DND-41 (cell line): ENCODE data around the gene TSPAN5.

ENCODE experiments used
- ATAC-seq: fragments of 200-7000 bp; cut with Tn5 transposase; 3 replicates; pipeline ENCODE4 v1.9.1; 2021; ENCODE audit warnings: low read depth; ENCODE audit not compliant: insufficient read depth
- DNase-seq: peaks from one replicate; pipeline ENCODE4 v3.0.0-alpha.2; 2020
- H2AFZ ChIP-seq: 2 replicates; pipeline ENCODE4 v1.6.0; 2012; ENCODE audit warnings: low read depth, low read length
- H3K27ac ChIP-seq: 2 replicates; pipeline ENCODE4 v1.5.1; 2012; ENCODE audit warnings: low read length, inconsistent platforms
- H3K27me3 ChIP-seq: fragments of 200-600 bp; sonication (generic); 2 replicates; pipeline ENCODE4 v1.6.0; 2012; ENCODE audit warnings: low read length, mild to moderate bottlenecking, inconsistent platforms; ENCODE audit not compliant: insufficient read depth, poor library complexity
- H3K36me3 ChIP-seq: 2 replicates; pipeline ENCODE4 v1.5.1; 2012; ENCODE audit warnings: low read length, inconsistent platforms; ENCODE audit not compliant: insufficient read depth
- H3K4me1 ChIP-seq: 2 replicates; pipeline ENCODE4 v1.5.1; 2012; ENCODE audit warnings: mild to moderate bottlenecking, low read length; ENCODE audit not compliant: insufficient read depth
- H3K4me2 ChIP-seq: 2 replicates; pipeline ENCODE4 v1.6.0; 2012; ENCODE audit warnings: mild to moderate bottlenecking, moderate library complexity, low read length, inconsistent platforms; ENCODE audit not compliant: insufficient read depth
- H3K4me3 ChIP-seq, 2 experiments: fragments of 200-600 bp in 1 of 2; shearing (Covaris generic) in 1 of 2; 2 replicates each; pipeline ENCODE4 v1.5.1; 2012 to 2016; ENCODE audit warnings: inconsistent platforms in 2 of 2, low read length in 2 of 2, mild to moderate bottlenecking in 2 of 2, low read depth in 1 of 2, moderate library complexity in 1 of 2
- H3K79me2 ChIP-seq: 2 replicates; pipeline ENCODE4 v1.6.0; 2012; ENCODE audit warnings: low read length, inconsistent platforms; ENCODE audit not compliant: insufficient read depth
- H3K9ac ChIP-seq: 2 replicates; pipeline ENCODE4 v1.6.0; 2012; ENCODE audit warnings: low read depth, mild to moderate bottlenecking, inconsistent platforms, low read length, moderate library complexity
- H3K9me3 ChIP-seq: 2 replicates; pipeline ENCODE4 v1.5.1; 2012; ENCODE audit warnings: low read length, moderate library complexity, mild to moderate bottlenecking, inconsistent platforms; ENCODE audit not compliant: insufficient read depth, severe bottlenecking
- H4K20me1 ChIP-seq: 2 replicates; pipeline ENCODE4 v1.6.0; 2012; ENCODE audit warnings: low read length; ENCODE audit not compliant: insufficient read depth
- CTCF ChIP-seq: IDR thresholded peaks from 2 replicates; pipeline ENCODE4 v1.5.1; 2012; ENCODE audit warnings: borderline replicate concordance, low read length, moderate library complexity, mild to moderate bottlenecking; ENCODE audit not compliant: poor library complexity, severe bottlenecking; ENCODE audit errors: extremely low read depth
- EZH2 ChIP-seq: IDR thresholded peaks from 3 replicates; pipeline ENCODE4 v1.6.1; 2012; ENCODE audit warnings: borderline replicate concordance, low read depth, mild to moderate bottlenecking, moderate library complexity, low read length, inconsistent platforms; ENCODE audit not compliant: severe bottlenecking

TSPAN5 gene

GRCh38 chr4:98642991-98643426 lies 15.4 kb downstream of the TSPAN5 start:
- TF ChIP-seq EZH2 = no peak
- TF ChIP-seq CTCF = no peak
- no peak for ATAC-seq
- H3K27ac ChIP-seq = no peak overlapping the region
- H3K9me3 ChIP-seq = no peaks in the 10 kb centered on the region
- no peaks in the 10 kb centered on the region for H3K4me1 ChIP-seq
- H3K4me3 ChIP-seq = no peak overlapping the region
- no peak overlapping the region for H3K4me2 ChIP-seq
- DNase-seq = no peak
- H2AFZ ChIP-seq = no peak overlapping the region
- H3K79me2 ChIP-seq = no peaks in the 10 kb centered on the region
- H3K36me3 ChIP-seq = no peaks in the 10 kb centered on the region
- no peaks in the 10 kb centered on the region for H4K20me1 ChIP-seq
- no peak overlapping the region for H3K9ac ChIP-seq
- H3K27me3 ChIP-seq = no peaks in the 10 kb centered on the region

- Histone ChIP-seq H3K9ac (no peak overlapping the region), H3K27ac (no peak overlapping the region), H2AFZ (no peak overlapping the region; the same call in 1 of the 2 replicates), H3K4me2 (no peak overlapping the region), H3K9me3 (no peaks in the 10 kb centered on the region), H4K20me1 (no peaks in the 10 kb centered on the region), H3K4me3 (no peak overlapping the region), H3K36me3 (no peaks in the 10 kb centered on the region), H3K4me1 (no peaks in the 10 kb centered on the region), H3K27me3 (no peaks in the 10 kb centered on the region), H3K79me2 (no peaks in the 10 kb centered on the region)
- no peak for DNase-seq
- ATAC-seq = no peak
- TF ChIP-seq EZH2 (no peak), CTCF (no peak)
Observed at GRCh38 chr4:98641906-98642668, 16.3 kb downstream of the TSPAN5 start.

- Histone ChIP-seq H3K79me2 (no peaks in the 10 kb centered on the region), H3K9me3 (no peaks in the 10 kb centered on the region), H3K27ac (no peak overlapping the region), H4K20me1 (no peaks in the 10 kb centered on the region), H2AFZ (no peak overlapping the region), H3K4me1 (no peaks in the 10 kb centered on the region), H3K4me3 (no peak overlapping the region), H3K4me2 (no peak overlapping the region), H3K27me3 (no peaks in the 10 kb centered on the region), H3K9ac (no peak overlapping the region), H3K36me3 (no peaks in the 10 kb centered on the region)
- ATAC-seq (no peak), DNase-seq (no peak)
- TF ChIP-seq CTCF (no peak), EZH2 (no peak)
Observed at GRCh38 chr4:98641376-98641775, 17.0 kb downstream of the TSPAN5 start.
